Esophagus muscularis mucosa (tissue), 4 donors: ENCODE data around the gene BPNT1. TPM values are rescaled to one million over a fixed set of nuclear protein-coding genes. Genes with fewer than 3 reads are reported as not detected.
"Not testable (repeated sequence)": the region's sequence is repeated elsewhere in the genome, so short reads cannot be mapped to it uniquely, and the experiment has no call there.

Experiments used
- DNase-seq: peaks from one replicate; pipeline ENCODE4 v3.0.0-alpha.2; 2017; ENCODE audit errors: extremely low spot score
- H3K27ac ChIP-seq, 4 donors: fragments of 200-600 bp; sonication (generic); replicated peaks in 1 of 4; 1 replicate in 3 of 4; 2 replicates in 1 of 4; pipeline ENCODE4 v1.5.1; 2016 to 2019; ENCODE audit warnings: mild to moderate bottlenecking in 1 of 4
- H3K27me3 ChIP-seq, 4 donors: fragments of 200-600 bp; sonication (generic); one replicate each; pipeline versions ENCODE4 v1.5.1 to v1.6.0; 2016 to 2019
- H3K36me3 ChIP-seq, 4 donors: fragments of 200-600 bp; sonication (generic); one replicate each; pipeline ENCODE4 v1.5.1; 2016 to 2019
- H3K4me1 ChIP-seq, 4 donors: fragments of 200-600 bp; sonication (generic); one replicate each; pipeline ENCODE4 v1.5.1; 2016 to 2019
- H3K4me3 ChIP-seq, 4 donors: fragments of 200-600 bp; sonication (generic); 1 replicate in 2 of 4; 2 replicates in 2 of 4; pipeline ENCODE4 v1.5.1; 2016 to 2019; ENCODE audit warnings: mild to moderate bottlenecking in 4 of 4, moderate library complexity in 1 of 4
- H3K9me3 ChIP-seq, 4 donors: fragments of 200-600 bp; sonication (generic); 1 replicate in 3 of 4; 2 replicates in 1 of 4; pipeline ENCODE4 v1.5.1; 2016 to 2019
- EP300 ChIP-seq: sonication (generic); formaldehyde crosslinking; IDR thresholded peaks from one replicate; pipeline ENCODE4 v1.6.1; 2017; ENCODE audit warnings: antibody characterized with exemption
- POLR2A ChIP-seq: fragments of 450-650 bp; IDR thresholded peaks from one replicate; pipeline ENCODE4 v1.6.1; 2017; ENCODE audit warnings: antibody characterized with exemption, moderate library complexity, mild to moderate bottlenecking, low read depth
- POLR2AphosphoS5 ChIP-seq, 2 donors: sonication (generic); formaldehyde crosslinking; IDR thresholded peaks; one replicate each; pipeline ENCODE4 v1.6.1; 2017; ENCODE audit warnings: antibody characterized with exemption in 2 of 2
- WGBS: methylation state at CpG from one replicate; pipeline ENCODE4 v1.1.5; 2018; 5-methylcytosine and 5-hydroxymethylcytosine counted together
- intact Hi-C: fragments of 100-400 bp; cut with DNase I; formaldehyde crosslinking; loops from one replicate; pipeline ENCODE4 v1.15.1; 2023
- total RNA-seq, 4 donors: library from RNA; depleted of rRNA; stranded (reverse); fragments of >200 nt; gene quantifications; one replicate each; pipeline versions ENCODE4 v1.1.0 to v1.2.1, GENCODE V29; 2016
- TF ChIP-seq, protein P1 (sequence below), 3 experiments: fragments of 200-600 bp in 2 of 3; fragments of 450-650 bp in 1 of 3; sonication (generic) in 2 of 3; IDR thresholded peaks; one replicate each; pipeline ENCODE4 v1.5.1; 2017 to 2019; ENCODE audit warnings: antibody characterized with exemption in 3 of 3, mild to moderate bottlenecking in 2 of 3, moderate library complexity in 1 of 3

Gene BPNT1
- total RNA-seq, 4 donors from 2014 or later = 11.2 to 14.3 (median 12.6) TPM

- no peak for DNase-seq
- Histone ChIP-seq H3K4me1 (peaks cover 0 to 4% (median 3%) of the 10 kb centered on the region in 4 donors), H3K9me3 (no peaks in the 10 kb centered on the region), H3K27ac (no peak overlapping the region), H3K36me3 (peaks cover 9 to 64% (median 29%) of the 10 kb centered on the region in 4 donors), H3K27me3 (no peaks in the 10 kb centered on the region), H3K4me3 (no peak overlapping the region)
- 91% methylated on average over 4 of the region's 4 CpGs for WGBS
- intact Hi-C loops = no loop called here
- no peak for TF ChIP-seq POLR2A
- TF ChIP-seq EP300 = no peak
- TF ChIP-seq POLR2AphosphoS5 (IDR thresholded peaks at IDR 0.05) = no peak
- TF ChIP-seq, protein P1, sequence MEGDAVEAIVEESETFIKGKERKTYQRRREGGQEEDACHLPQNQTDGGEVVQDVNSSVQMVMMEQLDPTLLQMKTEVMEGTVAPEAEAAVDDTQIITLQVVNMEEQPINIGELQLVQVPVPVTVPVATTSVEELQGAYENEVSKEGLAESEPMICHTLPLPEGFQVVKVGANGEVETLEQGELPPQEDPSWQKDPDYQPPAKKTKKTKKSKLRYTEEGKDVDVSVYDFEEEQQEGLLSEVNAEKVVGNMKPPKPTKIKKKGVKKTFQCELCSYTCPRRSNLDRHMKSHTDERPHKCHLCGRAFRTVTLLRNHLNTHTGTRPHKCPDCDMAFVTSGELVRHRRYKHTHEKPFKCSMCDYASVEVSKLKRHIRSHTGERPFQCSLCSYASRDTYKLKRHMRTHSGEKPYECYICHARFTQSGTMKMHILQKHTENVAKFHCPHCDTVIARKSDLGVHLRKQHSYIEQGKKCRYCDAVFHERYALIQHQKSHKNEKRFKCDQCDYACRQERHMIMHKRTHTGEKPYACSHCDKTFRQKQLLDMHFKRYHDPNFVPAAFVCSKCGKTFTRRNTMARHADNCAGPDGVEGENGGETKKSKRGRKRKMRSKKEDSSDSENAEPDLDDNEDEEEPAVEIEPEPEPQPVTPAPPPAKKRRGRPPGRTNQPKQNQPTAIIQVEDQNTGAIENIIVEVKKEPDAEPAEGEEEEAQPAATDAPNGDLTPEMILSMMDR (IDR thresholded peaks at IDR 0.05) = no peak
These were observed 50.9 kb downstream of the BPNT1 start for GRCh38 chr1:220038640-220039039.

DNA sequence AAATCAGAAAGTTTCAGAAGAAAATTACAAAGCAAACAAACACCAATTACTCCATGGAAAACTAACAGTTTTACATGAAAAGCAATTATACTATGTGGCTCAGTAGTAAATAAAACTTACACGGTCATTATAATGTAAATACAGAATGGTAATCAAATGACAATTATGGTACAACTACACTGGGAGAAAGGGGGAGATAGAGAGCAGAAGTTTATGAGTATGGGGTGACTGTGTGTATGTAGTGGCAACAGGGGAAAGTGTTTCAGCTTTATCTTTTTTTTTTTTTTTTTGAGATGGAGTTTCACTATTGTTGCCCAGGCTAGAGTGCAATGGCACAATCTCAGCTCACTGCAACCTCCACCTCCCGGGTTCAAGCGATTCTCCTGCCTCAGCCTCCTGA, 51.8 kb downstream of the BPNT1 start:
- H3K9me3 ChIP-seq, H3K27me3 ChIP-seq, H3K4me1 ChIP-seq, DNase-seq, intact Hi-C loops, H3K4me3 ChIP-seq, H3K27ac ChIP-seq: not testable (repeated sequence)
- WGBS = 84% methylated on average over 3 of the region's 3 CpGs
- H3K36me3 ChIP-seq = peaks cover 15 to 72% (median 37%) of the 10 kb centered on the region in 4 donors

- H3K27ac ChIP-seq = no peak overlapping the region
- WGBS = 76% methylated on average over 3 of the region's 3 CpGs
- no peaks in the 10 kb centered on the region for H3K4me1 ChIP-seq
- TF ChIP-seq, protein P1 (IDR thresholded peaks at IDR 0.05) = no peak
- TF ChIP-seq POLR2AphosphoS5 (IDR thresholded peaks at IDR 0.05) = no peak
- no peak for TF ChIP-seq EP300
- no peak for TF ChIP-seq POLR2A
- peaks cover 30 to 80% (median 53%) of the 10 kb centered on the region in 4 donors for H3K36me3 ChIP-seq
- intact Hi-C loops = no loop called here
- no peaks in the 10 kb centered on the region for H3K9me3 ChIP-seq
- H3K27me3 ChIP-seq = no peaks in the 10 kb centered on the region
- no peak for DNase-seq
- no peak overlapping the region for H3K4me3 ChIP-seq
These were observed 56.7 kb downstream of the BPNT1 start for GRCh38 chr1:220032911-220033310.

DNA sequence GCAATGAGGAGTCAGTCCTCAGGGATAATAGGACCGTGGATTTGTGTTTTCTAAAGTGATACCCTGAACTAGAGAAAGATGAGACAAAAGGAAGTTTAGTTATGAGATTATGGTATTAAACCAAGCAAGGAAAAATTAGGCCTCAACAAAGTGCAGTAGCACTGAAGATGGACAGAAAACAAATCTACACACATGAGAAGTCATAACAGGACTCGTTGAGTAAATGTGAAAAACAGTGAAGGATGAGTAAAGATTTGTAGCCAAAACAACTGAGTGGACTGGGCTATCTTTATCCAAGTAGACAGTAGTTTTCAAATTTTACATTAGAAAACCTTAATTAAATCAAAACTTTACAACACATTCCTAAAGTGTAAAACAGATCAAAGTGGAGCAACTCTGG, 58.3 kb downstream of the BPNT1 start:
- Histone ChIP-seq H3K9me3 (no peaks in the 10 kb centered on the region), H3K4me3 (no peak overlapping the region), H3K36me3 (peaks cover 30 to 90% (median 60%) of the 10 kb centered on the region in 4 donors), H3K27ac (no peak overlapping the region), H3K27me3 (no peaks in the 10 kb centered on the region), H3K4me1 (no peaks in the 10 kb centered on the region)
- TF ChIP-seq POLR2A (no peak), POLR2AphosphoS5 (IDR thresholded peaks at IDR 0.05) (no peak), EP300 (no peak)
- TF ChIP-seq, protein P1 (IDR thresholded peaks at IDR 0.05) = no peak
- DNase-seq = no peak
- intact Hi-C loops = no loop called here
- whole genome bisulfite sequencing = 85% methylated on average over 2 of the region's 2 CpGs

- 85% methylated on average over 4 of the region's 4 CpGs for WGBS
- DNase-seq = no peak
- H3K4me3 ChIP-seq = no peak overlapping the region
- H3K27me3 ChIP-seq = no peaks in the 10 kb centered on the region
- H3K9me3 ChIP-seq = no peaks in the 10 kb centered on the region
- H3K4me1 ChIP-seq = no peaks in the 10 kb centered on the region
- TF ChIP-seq EP300 (no peak), POLR2A (no peak), POLR2AphosphoS5 (IDR thresholded peaks at IDR 0.05) (no peak)
- TF ChIP-seq, protein P1 (IDR thresholded peaks at IDR 0.05) = no peak
- H3K36me3 ChIP-seq = peaks cover 39 to 91% (median 77%) of the 10 kb centered on the region in 4 donors
- no peak overlapping the region for H3K27ac ChIP-seq
- intact Hi-C loops = no loop called here
These were observed 61.2 kb downstream of the BPNT1 start for GRCh38 chr1:220028346-220028895.
